T47D (cell line): Measurements from ENCODE around the gene ZRANB1.

Experiments used
- DNase-seq, 2 experiments: peaks; one replicate each; pipeline versions ENCODE4 v3.0.0 to v3.0.0-alpha.2; 2011 to 2012; ENCODE audit warnings: low read depth in 1 of 2, low spot score in 1 of 2
- JUND ChIP-seq: IDR thresholded peaks from 2 replicates; pipeline ENCODE4 v1.6.1; 2012; ENCODE audit warnings: low read depth
- in situ Hi-C: cut with HindIII; loops from 2 replicates; pipeline ENCODE4 v1.10.0; 2016; ENCODE audit warnings: low sequenced_read_pairs, low pct_unique_long_range_greater_than_20kb

The ZRANB1 gene

DNA sequence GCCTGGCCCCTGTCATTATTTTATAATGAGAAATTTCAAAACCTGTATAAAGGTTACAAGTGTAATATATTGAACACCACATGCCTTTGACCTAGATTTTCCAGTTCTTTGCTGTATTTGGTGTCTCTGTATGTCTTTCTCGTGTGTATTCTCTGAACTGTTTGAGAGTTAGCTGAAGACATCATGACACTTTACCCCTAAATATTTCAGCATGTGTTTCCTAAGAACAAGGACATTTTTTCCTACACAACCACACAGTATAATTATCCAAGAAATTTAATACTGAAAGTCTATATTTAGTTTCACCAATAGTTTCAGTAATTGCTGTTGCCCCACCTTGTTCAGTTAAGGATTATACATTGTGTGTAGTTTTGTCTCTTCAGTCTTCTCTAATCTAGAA, 14.8 kb downstream of the ZRANB1 start:
- DNase-seq, result no peak
- no peak for TF ChIP-seq JUND
- in situ Hi-C loops, result no loop called here

DNA sequence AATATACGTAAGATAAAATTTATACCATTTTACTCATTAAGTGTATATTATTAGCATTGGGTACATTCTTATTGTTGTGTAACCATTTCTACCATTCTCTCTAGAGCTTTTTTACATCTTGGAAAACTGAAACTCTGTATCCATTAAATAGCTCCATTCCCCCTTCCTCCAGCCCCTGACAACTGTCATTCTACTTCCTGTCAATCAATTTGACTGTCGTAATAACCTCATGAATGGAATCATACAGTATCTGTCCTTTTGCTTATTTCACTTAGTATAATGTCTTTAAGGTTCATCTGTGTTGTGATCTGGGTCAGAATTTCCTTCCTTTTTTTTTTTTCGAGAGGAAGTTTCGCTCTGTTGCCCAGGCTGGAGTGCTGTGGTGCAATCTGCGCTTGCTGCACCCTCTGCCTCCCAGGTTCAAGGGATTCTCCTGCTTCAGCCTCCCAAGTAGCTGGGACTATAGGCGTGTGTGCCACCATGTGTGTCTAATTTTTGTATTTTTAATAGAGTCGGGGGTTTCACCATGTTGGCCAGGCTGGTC, 15.6 kb downstream of the ZRANB1 start:
- DNase-seq, result no peak
- TF ChIP-seq JUND, result no peak
- in situ Hi-C loops, result no loop called here

GRCh38 chr10:124959564-124959963, 17.6 kb downstream of the ZRANB1 start:
- in situ Hi-C loops, result no loop called here
- no peak for DNase-seq
- TF ChIP-seq JUND, result no peak

GRCh38 chr10:124961248-124961570, 19.3 kb downstream of the ZRANB1 start:
- no peak for DNase-seq

GRCh38 chr10:124962421-124962820, 20.5 kb downstream of the ZRANB1 start:
- no peak for TF ChIP-seq JUND
- in situ Hi-C loops, result no loop called here
- no peak for DNase-seq

More at GRCh38 chr10:124961248-124961570, 19.3 kb downstream of the ZRANB1 start:
- no peak for TF ChIP-seq JUND
- in situ Hi-C loops, result no loop called here

DNA sequence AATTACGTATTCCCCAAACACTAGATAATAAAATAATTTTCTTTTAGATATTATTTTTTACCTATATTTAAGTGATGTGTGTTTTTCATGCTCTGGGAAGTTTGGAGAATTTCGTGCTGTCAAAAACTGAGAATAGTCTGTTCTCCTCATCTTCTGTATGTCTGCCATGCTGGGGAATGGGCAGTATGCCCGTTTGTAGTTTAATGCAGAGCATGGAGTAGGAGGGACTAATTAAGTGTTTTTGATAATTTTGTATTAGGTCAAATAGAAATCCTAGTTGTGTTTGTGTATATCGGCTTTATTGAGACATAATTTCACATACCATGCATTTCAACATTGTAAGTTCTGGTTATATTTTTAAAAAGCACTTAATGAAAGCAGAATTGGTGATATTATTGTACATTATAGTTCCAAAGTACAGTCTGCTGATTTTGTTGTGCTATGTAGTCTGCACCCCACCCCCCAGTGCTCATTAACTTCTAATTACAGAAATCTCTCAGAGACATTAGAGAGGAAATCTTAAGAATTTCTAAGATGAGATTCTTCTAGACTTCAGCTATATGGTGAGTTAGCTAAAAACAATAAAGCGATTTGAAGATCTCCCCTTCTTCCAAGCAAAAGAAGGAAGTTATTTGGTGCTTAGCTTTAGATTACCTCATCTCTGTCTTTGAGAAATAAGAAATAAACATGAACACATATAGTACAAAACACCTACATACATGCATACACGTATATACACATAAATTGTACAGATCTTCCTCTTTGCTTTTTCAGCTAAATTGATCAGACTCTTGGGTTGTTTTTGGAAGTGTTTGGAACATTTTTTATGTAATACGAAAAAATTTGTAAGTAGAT, 22.2 kb downstream of the ZRANB1 start:
- DNase-seq, result no peak
- in situ Hi-C loops, result no loop called here
- TF ChIP-seq JUND, result no peak

- no peak for TF ChIP-seq JUND
- in situ Hi-C loops, result no loop called here
- DNase-seq, result no peak
Observed at GRCh38 chr10:124966008-124966407, 24.1 kb downstream of the ZRANB1 start.

GRCh38 chr10:124967255-124967654, 25.3 kb downstream of the ZRANB1 start:
- in situ Hi-C loops, result no loop called here
- no peak for TF ChIP-seq JUND
- DNase-seq, result no peak

DNA sequence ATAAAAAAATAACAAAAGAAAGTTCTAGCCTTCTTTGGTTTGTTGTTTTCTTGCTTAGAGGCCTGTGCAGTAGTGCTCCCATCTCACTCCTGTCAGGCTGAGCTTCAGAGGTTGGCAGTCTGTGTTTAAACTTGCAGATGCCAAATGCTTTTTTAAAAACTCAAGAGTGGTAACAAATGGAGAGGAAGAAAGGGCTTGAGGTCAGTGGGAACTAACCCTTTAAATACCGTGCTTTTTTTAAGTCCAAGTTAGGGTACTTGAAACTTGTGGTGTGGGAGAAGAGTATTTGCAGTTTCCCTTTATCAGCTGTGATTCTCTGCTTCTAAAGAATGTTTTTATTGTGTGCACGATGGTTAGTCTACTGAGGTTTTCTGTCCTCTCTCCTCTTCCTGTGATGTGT, 29.4 kb downstream of the ZRANB1 start:
- in situ Hi-C loops, result no loop called here
- no peak for DNase-seq
- TF ChIP-seq JUND, result no peak

DNA sequence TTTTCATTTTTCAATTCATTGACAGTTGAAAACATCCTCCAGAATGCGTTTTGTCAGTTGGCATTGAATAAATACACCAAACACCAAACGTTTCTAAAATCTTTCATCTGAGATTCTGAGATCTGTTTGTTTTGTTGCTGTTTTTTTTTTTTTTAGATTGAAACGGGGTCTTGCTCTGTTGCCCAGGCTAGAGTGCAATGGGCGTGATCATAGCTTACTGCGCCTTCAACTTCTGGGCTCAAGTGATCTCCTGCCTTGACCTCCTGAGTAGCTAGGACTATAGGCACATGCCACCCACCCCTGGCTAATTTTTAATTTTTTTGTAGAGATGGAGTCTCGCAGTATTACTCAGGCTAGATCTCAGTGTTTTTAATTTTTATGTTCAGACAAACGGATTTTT, 30.7 kb downstream of the ZRANB1 start:
- DNase-seq, result no peak
- TF ChIP-seq JUND, result no peak

GRCh38 chr10:124974131-124974530, 32.2 kb downstream of the ZRANB1 start:
- in situ Hi-C loops, result no loop called here
- no peak for DNase-seq
- no peak for TF ChIP-seq JUND

More for the DNA sequence above, 30.7 kb downstream of the ZRANB1 start:
- in situ Hi-C loops, result no loop called here

DNA sequence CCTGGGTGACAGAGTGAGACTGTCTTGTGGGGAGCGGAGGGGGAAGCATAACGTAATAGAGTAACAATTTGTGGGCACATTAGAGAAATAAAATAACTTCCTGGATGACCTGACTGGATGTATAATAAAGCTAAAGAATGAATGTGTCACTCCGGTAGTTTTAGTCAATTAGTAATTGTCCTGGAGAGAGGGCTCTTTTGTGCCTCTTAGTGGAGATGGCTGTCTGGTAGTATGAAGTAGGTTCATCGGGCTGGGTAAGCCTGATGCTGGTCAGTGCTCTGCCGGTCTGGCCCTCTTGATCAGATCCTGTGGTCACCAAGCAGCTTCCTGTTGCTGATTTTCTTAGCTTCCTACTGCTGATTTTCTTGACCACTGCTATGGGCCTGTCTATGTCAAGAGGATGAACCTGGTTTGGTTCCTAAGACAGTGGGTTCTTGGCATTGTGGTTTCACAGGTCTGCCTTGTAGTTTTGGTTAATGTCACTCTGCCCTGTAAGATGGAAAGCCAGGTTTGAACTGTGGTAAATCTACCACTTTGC, 34.1 kb downstream of the ZRANB1 start:
- DNase-seq, result no peak
- in situ Hi-C loops, result no loop called here
- no peak for TF ChIP-seq JUND

GRCh38 chr10:124977161-124977560, 35.2 kb downstream of the ZRANB1 start:
- in situ Hi-C loops, result no loop called here
- no peak for TF ChIP-seq JUND
- DNase-seq, result no peak
